Neutrophil (primary cell): ENCODE results near the gene TBL1XR1.

Experiments
- H3K27ac ChIP-seq: fragments of 200-600 bp; sonication (generic); 2 replicates; pipeline ENCODE4 v1.5.1; 2016; ENCODE audit warnings: mild to moderate bottlenecking, moderate library complexity
- H3K27me3 ChIP-seq: fragments of 200-600 bp; sonication (generic); 2 replicates; pipeline ENCODE4 v1.6.0; 2016; ENCODE audit warnings: mild to moderate bottlenecking
- H3K36me3 ChIP-seq: fragments of 200-600 bp; sonication (generic); 2 replicates; pipeline ENCODE4 v1.5.1; 2017
- H3K4me1 ChIP-seq, 2 experiments: fragments of 200-600 bp in 1 of 2; sonication (generic) in 1 of 2; 1 replicate in 1 of 2; 2 replicates in 1 of 2; pipeline versions ENCODE4 v1.5.1 to v1.6.1; 2013 to 2016; ENCODE audit warnings: low read depth in 1 of 2, low read length in 1 of 2, mild to moderate bottlenecking in 1 of 2, moderate library complexity in 1 of 2; ENCODE audit not compliant: control insufficient read depth in 1 of 2, insufficient read depth in 1 of 2
- H3K4me3 ChIP-seq, 2 experiments: fragments of 200-600 bp in 1 of 2; sonication (generic) in 1 of 2; 1 replicate in 1 of 2; 2 replicates in 1 of 2; pipeline ENCODE4 v1.5.1; 2013 to 2016; ENCODE audit warnings: low read depth in 1 of 2, low read length in 1 of 2, mild to moderate bottlenecking in 1 of 2, moderate library complexity in 1 of 2
- H3K9me3 ChIP-seq: fragments of 200-600 bp; sonication (generic); 2 replicates; pipeline ENCODE4 v1.5.1; 2016
- CTCF ChIP-seq: fragments of 200-600 bp; sonication (generic); IDR thresholded peaks from 2 replicates; pipeline ENCODE4 v1.5.1; 2016; ENCODE audit warnings: antibody characterized with exemption

The TBL1XR1 gene

DNA sequence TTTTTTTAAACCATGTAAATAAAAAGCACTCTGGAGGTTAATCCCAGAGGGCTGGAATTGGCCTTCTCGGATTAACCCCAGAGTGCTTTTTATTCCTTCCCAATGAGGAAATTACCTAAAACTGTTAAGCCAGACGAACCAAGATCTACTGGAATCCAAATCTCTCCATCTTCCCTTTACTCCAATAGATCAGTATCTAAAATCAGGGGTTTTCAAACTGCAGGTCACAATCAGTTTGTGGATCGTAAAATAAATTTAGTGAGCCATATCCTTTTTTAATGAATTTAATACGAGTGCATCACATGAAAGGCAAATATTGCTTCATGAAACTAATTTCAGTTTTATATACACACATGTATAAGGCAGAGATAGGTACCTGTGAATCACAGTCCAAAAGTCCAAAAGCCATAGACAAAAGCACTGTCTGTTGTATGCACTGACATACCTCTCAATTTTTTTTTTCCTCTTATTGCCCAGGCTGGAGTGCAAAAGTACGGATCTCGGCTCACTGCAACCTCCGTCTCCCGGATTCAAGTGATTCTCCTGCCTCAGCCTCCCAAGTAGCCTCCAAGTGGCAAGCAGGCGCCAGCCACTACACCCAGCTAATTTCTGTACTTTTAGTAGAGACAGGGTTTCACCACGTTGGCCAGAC, 61.3 kb downstream of the TBL1XR1 start:
- no peak for TF ChIP-seq CTCF
- H3K27ac ChIP-seq, result no peak overlapping the region
- H3K9me3 ChIP-seq, result no peaks in the 10 kb centered on the region
- H3K4me3 ChIP-seq, result no peak overlapping the region
- peaks cover 17 to 21% of the 10 kb centered on the region in 2 experiments for H3K4me1 ChIP-seq
- no peaks in the 10 kb centered on the region for H3K27me3 ChIP-seq
- H3K36me3 ChIP-seq, result no peaks in the 10 kb centered on the region

- H3K9me3 ChIP-seq, result no peaks in the 10 kb centered on the region
- no peak overlapping the region for H3K4me3 ChIP-seq
- no peak for TF ChIP-seq CTCF
- no peaks in the 10 kb centered on the region for H3K27me3 ChIP-seq
- peaks cover 17 to 21% of the 10 kb centered on the region in 2 experiments for H3K4me1 ChIP-seq
- H3K36me3 ChIP-seq, result no peaks in the 10 kb centered on the region
- peak overlapping the region; percentile 53 for H3K27ac ChIP-seq
Observed at GRCh38 chr3:177134816-177135210, 62.5 kb downstream of the TBL1XR1 start.

DNA sequence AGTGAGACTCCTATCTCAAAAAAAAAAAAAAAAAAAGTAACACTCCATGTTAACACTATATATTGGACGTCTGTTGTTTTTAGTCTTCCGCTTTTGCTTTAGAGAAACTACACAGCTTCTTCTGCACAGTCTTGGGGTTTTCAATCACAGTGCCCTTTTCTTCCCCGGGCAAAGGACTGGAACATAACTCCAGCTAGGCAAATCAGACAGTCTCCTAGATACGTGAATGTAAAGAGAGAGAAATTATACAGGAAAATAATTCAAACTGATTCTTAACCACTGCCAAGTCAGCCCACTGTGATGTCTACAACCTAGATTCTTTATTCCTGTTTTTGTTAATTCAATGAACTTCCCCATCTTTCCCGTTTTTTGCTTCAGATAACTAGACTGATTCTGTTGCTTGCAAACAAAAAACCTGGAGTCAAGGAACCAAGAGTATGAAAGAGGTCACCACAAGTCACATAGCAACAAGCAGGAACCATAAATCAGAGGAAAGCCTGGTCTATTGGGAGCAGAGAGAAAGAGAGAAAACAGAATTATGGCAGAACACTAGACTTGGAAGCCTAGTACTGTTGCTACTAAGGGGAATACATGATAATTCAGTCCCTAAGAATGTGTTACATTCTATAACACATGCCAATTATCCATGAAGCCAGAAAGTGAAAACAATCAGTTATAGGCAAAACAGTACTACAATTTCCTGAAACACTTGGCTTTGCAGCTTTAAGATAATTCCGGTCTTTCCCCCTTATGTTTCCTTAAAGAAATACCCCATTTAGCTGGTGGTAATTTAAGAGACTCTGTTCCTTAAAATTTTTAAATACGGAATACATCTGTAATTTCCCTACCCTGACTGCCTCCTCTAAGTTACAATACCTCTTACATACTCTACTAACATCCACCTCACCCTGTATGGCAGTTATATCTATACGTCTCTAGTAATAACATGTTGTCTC, 63.1 kb downstream of the TBL1XR1 start:
- H3K27ac ChIP-seq, result peak overlapping the region; percentile 53
- no peak overlapping the region for H3K4me3 ChIP-seq
- H3K9me3 ChIP-seq, result no peaks in the 10 kb centered on the region
- H3K27me3 ChIP-seq, result no peaks in the 10 kb centered on the region
- peaks cover 23 to 27% of the 10 kb centered on the region in 2 experiments for H3K4me1 ChIP-seq
- TF ChIP-seq CTCF, result no peak
- H3K36me3 ChIP-seq, result no peaks in the 10 kb centered on the region

GRCh38 chr3:177131927-177132636, 65.2 kb downstream of the TBL1XR1 start:
- H3K9me3 ChIP-seq, result no peaks in the 10 kb centered on the region
- H3K36me3 ChIP-seq, result no peaks in the 10 kb centered on the region
- H3K27me3 ChIP-seq, result no peaks in the 10 kb centered on the region
- no peak overlapping the region for H3K4me3 ChIP-seq
- H3K4me1 ChIP-seq, result peaks cover 44 to 46% of the 10 kb centered on the region in 2 experiments
- no peak for TF ChIP-seq CTCF
- no peak overlapping the region for H3K27ac ChIP-seq

DNA sequence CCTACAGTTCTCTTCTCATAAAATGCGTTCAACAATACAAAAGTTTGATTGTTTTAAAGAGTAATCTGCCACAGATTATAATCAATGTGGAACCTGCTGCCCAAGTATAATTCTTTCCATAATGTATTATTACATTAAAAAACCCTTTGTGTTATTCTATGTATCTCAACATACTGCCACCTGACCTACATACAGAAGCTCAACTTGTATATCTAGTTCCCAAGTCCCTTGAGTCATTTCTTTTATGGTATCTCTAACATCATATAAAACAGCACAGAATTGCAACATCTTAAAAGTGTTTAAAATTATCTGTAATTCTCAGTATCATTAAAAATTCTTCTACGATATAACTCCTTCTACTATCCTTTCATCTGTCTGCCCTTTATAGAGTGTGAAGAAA, 70.3 kb downstream of the TBL1XR1 start:
- no peak for TF ChIP-seq CTCF
- Histone ChIP-seq H3K27me3 (no peaks in the 10 kb centered on the region), H3K4me1 (peaks cover 27 to 44% of the 10 kb centered on the region in 2 experiments), H3K9me3 (no peaks in the 10 kb centered on the region), H3K36me3 (no peaks in the 10 kb centered on the region), H3K4me3 (no peak overlapping the region), H3K27ac (peak overlapping the region; percentile 81)
